Testis (tissue), 3 donors: ENCODE data around the gene HTR3D. TPM values are rescaled to one million over a fixed set of nuclear protein-coding genes. Genes with fewer than 3 reads are reported as not detected.

ENCODE experiments used
- DNase-seq: peaks from one replicate; pipeline ENCODE4 v3.0.0-alpha.2; 2019
- H3K27ac ChIP-seq, 2 donors: fragments of 200-600 bp; sonication (generic); one replicate each; pipeline ENCODE4 v1.5.1; 2019
- H3K27me3 ChIP-seq: fragments of 200-600 bp; sonication (generic); one replicate; pipeline ENCODE4 v1.5.1; 2019
- H3K36me3 ChIP-seq: fragments of 200-600 bp; sonication (generic); one replicate; pipeline ENCODE4 v1.5.1; 2017; ENCODE audit warnings: low read depth; ENCODE audit errors: missing control alignments
- H3K4me1 ChIP-seq: fragments of 200-600 bp; sonication (generic); one replicate; pipeline ENCODE4 v1.5.1; 2019
- H3K4me3 ChIP-seq, 2 donors: fragments of 200-600 bp; sonication (generic); one replicate each; pipeline ENCODE4 v1.5.1; 2017 to 2019
- H3K9me3 ChIP-seq: fragments of 200-600 bp; sonication (generic); one replicate; pipeline ENCODE4 v1.5.1; 2017
- CTCF ChIP-seq, 3 experiments: fragments of 450-650 bp in 2 of 3; fragments of 200-600 bp in 1 of 3; sonication (generic) in 1 of 3; IDR thresholded peaks; one replicate each; pipeline ENCODE4 v1.5.1; 2016 to 2019; ENCODE audit warnings: antibody characterized with exemption in 3 of 3, mild to moderate bottlenecking in 2 of 3, moderate library complexity in 1 of 3
- POLR2A ChIP-seq: fragments of 450-650 bp; IDR thresholded peaks from one replicate; pipeline ENCODE4 v1.6.1; 2017; ENCODE audit warnings: antibody characterized with exemption, mild to moderate bottlenecking, moderate library complexity
- WGBS, 2 donors: methylation state at CpG; one replicate each; pipeline ENCODE4 v1.1.5; 2018; 5-methylcytosine and 5-hydroxymethylcytosine counted together
- intact Hi-C: fragments of 100-400 bp; cut with DNase I; formaldehyde crosslinking; loops from one replicate; pipeline ENCODE4 v1.15.1; 2023; ENCODE audit warnings: low total_unique reads
- polyA plus RNA-seq: library from polyadenylated mRNA; stranded (reverse); fragments of 350-450 nt; fragmentation: Illumina TruSeq; extraction: RNeasy Lipid Tissue Mini Kit (QIAGEN cat#74804); gene quantifications from one replicate; pipeline ENCODE4 v1.2.3, GENCODE V29; 2014; ENCODE audit warnings: low read depth, low replicate concordance; ENCODE audit not compliant: insufficient read depth
- total RNA-seq, 2 donors: library from RNA; depleted of rRNA; stranded (reverse); fragments of >200 nt; gene quantifications; one replicate each; pipeline ENCODE4 v1.2.3, GENCODE V29; 2016

Gene HTR3D
- total and polyA plus RNA-seq, 3 donors from 2014 or later, result not detected

GRCh38 chr3:184058029-184058428 lies 26.5 kb downstream of the HTR3D start:
- intact Hi-C loops, result no loop called here
- no peak overlapping the region for H3K4me3 ChIP-seq
- 59 to 62% methylated on average over 9 of the region's 9 CpGs for WGBS, 2 donors

GRCh38 chr3:184059424-184059823 lies 27.9 kb downstream of the HTR3D start:
- Histone ChIP-seq H3K27me3 (no peaks in the 10 kb centered on the region), H3K4me1 (no peaks in the 10 kb centered on the region), H3K27ac (no peak overlapping the region), H3K36me3 (no peaks in the 10 kb centered on the region), H3K4me3 (no peak overlapping the region), H3K9me3 (no peaks in the 10 kb centered on the region)
- no peak for DNase-seq
- WGBS, 2 donors, result 57 to 78% methylated on average over 7 of the region's 7 CpGs
- intact Hi-C loops, result no loop called here
- no peak for TF ChIP-seq POLR2A
- TF ChIP-seq CTCF (IDR thresholded peaks at IDR 0.05), result no peak

More at GRCh38 chr3:184058029-184058428, 26.5 kb downstream of the HTR3D start:
- DNase-seq, result no peak
- TF ChIP-seq CTCF (IDR thresholded peaks at IDR 0.05) (no peak), POLR2A (no peak)
- Histone ChIP-seq H3K36me3 (no peaks in the 10 kb centered on the region), H3K27me3 (no peaks in the 10 kb centered on the region), H3K9me3 (no peaks in the 10 kb centered on the region), H3K27ac (no peak overlapping the region), H3K4me1 (no peaks in the 10 kb centered on the region)

GRCh38 chr3:184062637-184063036 lies 31.1 kb downstream of the HTR3D start:
- intact Hi-C loops, result no loop called here
- H3K4me1 ChIP-seq, result no peaks in the 10 kb centered on the region
- no peak for DNase-seq
- no peak overlapping the region for H3K27ac ChIP-seq
- no peaks in the 10 kb centered on the region for H3K9me3 ChIP-seq
- H3K36me3 ChIP-seq, result no peaks in the 10 kb centered on the region
- no peak for TF ChIP-seq POLR2A
- no peak for TF ChIP-seq CTCF (IDR thresholded peaks at IDR 0.05)
- H3K27me3 ChIP-seq, result no peaks in the 10 kb centered on the region
- no peak overlapping the region for H3K4me3 ChIP-seq

- no peaks in the 10 kb centered on the region for H3K27me3 ChIP-seq
- no peaks in the 10 kb centered on the region for H3K36me3 ChIP-seq
- WGBS, 2 donors, result 65 to 83% methylated on average over 2 of the region's 2 CpGs
Measured at GRCh38 chr3:184066211-184066610, 34.7 kb downstream of the HTR3D start.

More at GRCh38 chr3:184066211-184066610, 34.7 kb downstream of the HTR3D start:
- no peaks in the 10 kb centered on the region for H3K9me3 ChIP-seq
- no peak overlapping the region for H3K4me3 ChIP-seq
- TF ChIP-seq POLR2A, result no peak
- no peak for TF ChIP-seq CTCF (IDR thresholded peaks at IDR 0.05)
- H3K27ac ChIP-seq, result no peak overlapping the region
- no peaks in the 10 kb centered on the region for H3K4me1 ChIP-seq
- DNase-seq, result no peak
- intact Hi-C loops, result no loop called here
